ENCODE measurements around the gene FBXL13. TPM values are rescaled to one million over a fixed set of nuclear protein-coding genes. Genes with fewer than 3 reads are reported as not detected.
A peak's percentile ranks its signal among the peaks of the same experiment; 100 is the strongest.

The FBXL13 gene
- polyA plus RNA-seq, 1 of the 3 experiments (the other 2 are of a cell fraction) = 1.1 TPM

DNA sequence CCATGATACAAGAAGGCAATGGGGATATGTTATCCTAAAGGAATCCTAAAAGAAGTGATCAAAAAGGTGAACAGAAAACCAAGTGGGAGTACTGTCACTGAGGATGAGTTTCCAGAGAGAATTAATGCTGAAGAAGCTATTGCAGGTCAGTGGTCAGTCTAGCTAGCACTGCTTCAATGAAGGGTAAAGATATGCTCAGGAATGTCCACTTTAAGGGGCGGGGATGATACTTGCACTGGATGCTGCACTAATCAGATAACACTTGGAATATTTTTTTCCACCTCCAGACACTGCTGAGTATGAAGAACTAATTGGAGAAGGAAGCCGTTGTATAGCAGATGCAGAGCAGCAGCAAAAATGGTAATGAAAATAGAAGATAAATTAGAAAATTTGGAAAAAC lies 86.5 kb downstream of the FBXL13 start:
- ChIA-PET POLR2A (no interaction called here), CTCF (no interaction called here)
- WGBS (ENCODE audit: low lambda C conversion rate) = 93% methylated on average over 2 of the region's 2 CpGs
- Histone ChIP-seq H3K9me2 (no peaks in the 10 kb centered on the region), H3K4me1 (ENCODE audit: control insufficient read depth in 1 of 2, insufficient read depth in 2 of 2, low read depth in 1 of 2, low read length in 1 of 2) (peaks cover 0 to 31% of the 10 kb centered on the region in 2 experiments), H3K27ac (ENCODE audit: low read depth in 2 of 2, low read length in 1 of 2) (no peak overlapping the region), H3K4me2 (no peak overlapping the region), H3F3A (replicated peaks; ENCODE audit: insufficient read depth) (peaks cover 31% of the 10 kb centered on the region), H3K79me2 (ENCODE audit: insufficient read depth) (no peaks in the 10 kb centered on the region), H3K36me3 (replicated peaks in 1 of 2; ENCODE audit: control insufficient read depth in 1 of 2, insufficient read depth in 2 of 2, low read length in 1 of 2) (no peaks in the 10 kb centered on the region), H3K9ac (no peak overlapping the region), H3K9me3 (no peaks in the 10 kb centered on the region), H3K4me3 (ENCODE audit: low read depth in 2 of 2, low read length in 1 of 2) (no peak overlapping the region), H3K27me3 (ENCODE audit: insufficient read depth) (no peaks in the 10 kb centered on the region), H4K20me1 (ENCODE audit: insufficient read depth) (no peaks in the 10 kb centered on the region), H2AFZ (ENCODE audit: low read depth) (no peak overlapping the region)
- no peak for DNase-seq
- TF ChIP-seq, protein P1, sequence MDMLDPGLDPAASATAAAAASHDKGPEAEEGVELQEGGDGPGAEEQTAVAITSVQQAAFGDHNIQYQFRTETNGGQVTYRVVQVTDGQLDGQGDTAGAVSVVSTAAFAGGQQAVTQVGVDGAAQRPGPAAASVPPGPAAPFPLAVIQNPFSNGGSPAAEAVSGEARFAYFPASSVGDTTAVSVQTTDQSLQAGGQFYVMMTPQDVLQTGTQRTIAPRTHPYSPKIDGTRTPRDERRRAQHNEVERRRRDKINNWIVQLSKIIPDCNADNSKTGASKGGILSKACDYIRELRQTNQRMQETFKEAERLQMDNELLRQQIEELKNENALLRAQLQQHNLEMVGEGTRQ (IDR thresholded peaks at IDR 0.05; ENCODE audit: borderline replicate concordance, low read depth, low read length) = no peak
- TF ChIP-seq RFX5 (IDR thresholded peaks at IDR 0.05; ENCODE audit: low read length) = no peak

GRCh38 chr7:102985176-102985783 lies 89.3 kb downstream of the FBXL13 start:
- no peaks in the 10 kb centered on the region for H3K79me2 ChIP-seq (ENCODE audit: insufficient read depth)
- H3K4me3 ChIP-seq (ENCODE audit: low read depth in 2 of 2, low read length in 1 of 2) = no peak overlapping the region
- DNase-seq = no peak
- peak overlapping the region in 1 of 2 experiments; percentile 86; a peak in 2 of 4 replicates for H3K27ac ChIP-seq (ENCODE audit: low read depth in 2 of 2, low read length in 1 of 2)
- no peaks in the 10 kb centered on the region for H4K20me1 ChIP-seq (ENCODE audit: insufficient read depth)
- H3K36me3 ChIP-seq (replicated peaks in 1 of 2; ENCODE audit: control insufficient read depth in 1 of 2, insufficient read depth in 2 of 2, low read length in 1 of 2) = no peaks in the 10 kb centered on the region
- H3K9ac ChIP-seq = no peak overlapping the region
- H3K9me3 ChIP-seq = no peaks in the 10 kb centered on the region
- no peaks in the 10 kb centered on the region for H3K9me2 ChIP-seq
- peaks cover 0 to 11% of the 10 kb centered on the region in 2 experiments; a peak in 2 of 4 replicates for H3K4me1 ChIP-seq (ENCODE audit: control insufficient read depth in 1 of 2, insufficient read depth in 2 of 2, low read depth in 1 of 2, low read length in 1 of 2)
- TF ChIP-seq TCF12 (IDR thresholded peaks at IDR 0.05) (peak; percentile 84), JUND (IDR thresholded peaks at IDR 0.05) (peak; percentile 35; the same call in 1 of the 2 replicates), TEAD4 (IDR thresholded peaks at IDR 0.05; ENCODE audit: borderline replicate concordance, insufficient read depth) (no peak), EP300 (IDR thresholded peaks at IDR 0.05; ENCODE audit: borderline replicate concordance in 1 of 2, low read depth in 1 of 2, low read length in 1 of 2) (peak in 1 of 2 experiments; percentile 33; a peak in 1 of 4 replicates)
- TF ChIP-seq, protein P2, sequence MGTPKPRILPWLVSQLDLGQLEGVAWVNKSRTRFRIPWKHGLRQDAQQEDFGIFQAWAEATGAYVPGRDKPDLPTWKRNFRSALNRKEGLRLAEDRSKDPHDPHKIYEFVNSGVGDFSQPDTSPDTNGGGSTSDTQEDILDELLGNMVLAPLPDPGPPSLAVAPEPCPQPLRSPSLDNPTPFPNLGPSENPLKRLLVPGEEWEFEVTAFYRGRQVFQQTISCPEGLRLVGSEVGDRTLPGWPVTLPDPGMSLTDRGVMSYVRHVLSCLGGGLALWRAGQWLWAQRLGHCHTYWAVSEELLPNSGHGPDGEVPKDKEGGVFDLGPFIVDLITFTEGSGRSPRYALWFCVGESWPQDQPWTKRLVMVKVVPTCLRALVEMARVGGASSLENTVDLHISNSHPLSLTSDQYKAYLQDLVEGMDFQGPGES (IDR thresholded peaks at IDR 0.05; ENCODE audit: low read depth, low read length) = no peak
- ChIA-PET CTCF (no interaction called here), POLR2A (no interaction called here)
- peaks cover 5% of the 10 kb centered on the region for H3F3A ChIP-seq (replicated peaks; ENCODE audit: insufficient read depth)
- H2AFZ ChIP-seq (ENCODE audit: low read depth) = no peak overlapping the region
- H3K4me2 ChIP-seq = peak overlapping the region; percentile 45
- H3K27me3 ChIP-seq (ENCODE audit: insufficient read depth) = no peaks in the 10 kb centered on the region

GRCh38 chr7:102983602-102984001 lies 91.0 kb downstream of the FBXL13 start:
- peaks cover 0 to 5% of the 10 kb centered on the region in 2 experiments for H3K36me3 ChIP-seq (replicated peaks in 1 of 2; ENCODE audit: control insufficient read depth in 1 of 2, insufficient read depth in 2 of 2, low read length in 1 of 2)
- 84% methylated on average over 7 of the region's 7 CpGs for WGBS (ENCODE audit: low lambda C conversion rate)
- no peaks in the 10 kb centered on the region for H3F3A ChIP-seq (replicated peaks; ENCODE audit: insufficient read depth)
- no peak overlapping the region for H3K9ac ChIP-seq
- no peaks in the 10 kb centered on the region for H4K20me1 ChIP-seq (ENCODE audit: insufficient read depth)
- peaks cover 0 to 11% of the 10 kb centered on the region in 2 experiments; a peak in 2 of 4 replicates for H3K4me1 ChIP-seq (ENCODE audit: control insufficient read depth in 1 of 2, insufficient read depth in 2 of 2, low read depth in 1 of 2, low read length in 1 of 2)
- no peak for DNase-seq
- H3K27me3 ChIP-seq (ENCODE audit: insufficient read depth) = no peaks in the 10 kb centered on the region
- POLR2A ChIA-PET = no interaction called here
- H3K9me3 ChIP-seq = no peaks in the 10 kb centered on the region
- CTCF ChIA-PET = interaction anchor here (0.6 kb wide), 3 partner anchors 65 to 427 kb away, joined by 3 to 4 read pairs (median 3); no protein-coding TSS in a partner anchor
- H2AFZ ChIP-seq (ENCODE audit: low read depth) = no peak overlapping the region
- no peaks in the 10 kb centered on the region for H3K79me2 ChIP-seq (ENCODE audit: insufficient read depth)
- TF ChIP-seq MXI1 (IDR thresholded peaks at IDR 0.05; ENCODE audit: low read depth, low read length) (no peak), YY1 (IDR thresholded peaks at IDR 0.05; ENCODE audit: low read depth) (no peak)
- TF ChIP-seq, protein P3, sequence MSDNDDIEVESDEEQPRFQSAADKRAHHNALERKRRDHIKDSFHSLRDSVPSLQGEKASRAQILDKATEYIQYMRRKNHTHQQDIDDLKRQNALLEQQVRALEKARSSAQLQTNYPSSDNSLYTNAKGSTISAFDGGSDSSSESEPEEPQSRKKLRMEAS (IDR thresholded peaks at IDR 0.05; ENCODE audit: low read depth) = no peak
- TF ChIP-seq, protein P2 (IDR thresholded peaks at IDR 0.05; ENCODE audit: low read depth, low read length) = no peak
- no peak overlapping the region for H3K4me2 ChIP-seq
- no peaks in the 10 kb centered on the region for H3K9me2 ChIP-seq
- H3K4me3 ChIP-seq (ENCODE audit: low read depth in 2 of 2, low read length in 1 of 2) = no peak overlapping the region
- H3K27ac ChIP-seq (ENCODE audit: low read depth in 2 of 2, low read length in 1 of 2) = no peak overlapping the region
